GM18502 (cell line): Measurements from ENCODE around the gene CNTN5.

ENCODE experiments used
- ATAC-seq: cut with Tn5 transposase; IDR thresholded peaks from one replicate; pipeline ENCODE4 v1.9.1; 2021; ENCODE audit warnings: mild to moderate bottlenecking; ENCODE audit not compliant: unreplicated experiment, poor library complexity

The CNTN5 gene

GRCh38 chr11:99841885-99842284 is 821.1 kb downstream of the CNTN5 start:
- no peak for ATAC-seq

DNA sequence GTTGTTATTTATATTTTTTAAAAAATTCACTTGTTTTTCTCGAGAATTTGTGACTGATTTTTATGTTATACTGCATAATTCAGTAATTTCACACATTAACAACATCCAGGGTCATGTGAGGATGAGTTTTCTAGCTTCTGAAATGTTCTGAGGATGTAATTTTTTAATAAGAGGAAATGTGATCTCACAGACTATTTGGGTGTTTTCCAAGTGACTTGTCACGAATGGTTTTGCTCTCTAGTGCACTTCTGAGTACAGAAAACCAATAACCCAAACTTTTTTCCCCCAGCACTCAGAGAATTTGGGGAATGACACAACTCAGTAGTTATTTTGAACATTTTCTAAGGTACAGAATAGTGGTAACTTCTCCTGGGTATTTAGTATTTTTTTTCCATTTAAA is 845.2 kb downstream of the CNTN5 start:
- ATAC-seq = no peak

DNA sequence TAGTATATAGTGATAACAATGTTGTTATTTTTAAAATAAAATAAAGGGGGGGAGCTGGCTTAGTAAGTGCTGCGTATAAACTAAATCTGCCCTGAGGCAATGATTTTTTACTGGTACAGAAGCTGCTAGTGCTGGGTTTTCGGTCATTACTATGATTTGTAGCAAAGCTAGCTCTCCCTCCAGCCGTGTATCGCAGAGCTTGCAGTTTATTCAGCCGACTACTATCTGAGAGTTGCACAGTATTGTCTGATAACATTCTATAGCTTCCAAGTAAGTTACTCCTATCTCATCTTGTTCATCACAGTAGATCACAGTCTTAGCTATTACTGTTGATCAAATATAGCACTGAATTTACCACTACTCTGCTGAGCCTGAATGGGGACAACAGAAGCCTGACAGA is 860.9 kb downstream of the CNTN5 start:
- no peak for ATAC-seq

DNA sequence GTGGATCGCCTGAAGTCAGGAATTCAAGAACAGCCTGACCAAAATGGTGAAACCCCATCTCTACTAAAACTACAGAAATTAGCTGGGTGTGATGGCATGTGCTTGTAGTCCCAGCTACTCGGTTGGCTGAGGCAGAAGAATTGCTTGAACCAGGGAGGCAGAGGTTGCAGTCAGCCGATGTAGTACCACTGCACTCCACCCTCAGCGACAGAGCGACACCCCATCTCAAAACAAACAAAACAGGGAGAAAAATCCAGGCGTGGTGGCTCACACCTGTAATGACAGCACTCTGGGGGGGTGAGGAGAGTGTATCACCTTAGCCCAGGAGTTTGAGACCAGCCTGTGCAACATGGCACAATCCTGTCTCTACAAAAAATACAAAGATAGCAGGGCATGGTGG is 864.0 kb downstream of the CNTN5 start:
- no peak for ATAC-seq

- ATAC-seq = no peak
Measured at GRCh38 chr11:99887481-99887880, 866.7 kb downstream of the CNTN5 start.

- ATAC-seq = no peak
Measured at GRCh38 chr11:99893811-99894210, 873.1 kb downstream of the CNTN5 start.

- no peak for ATAC-seq
Measured at GRCh38 chr11:99901175-99901574, 880.4 kb downstream of the CNTN5 start.

DNA sequence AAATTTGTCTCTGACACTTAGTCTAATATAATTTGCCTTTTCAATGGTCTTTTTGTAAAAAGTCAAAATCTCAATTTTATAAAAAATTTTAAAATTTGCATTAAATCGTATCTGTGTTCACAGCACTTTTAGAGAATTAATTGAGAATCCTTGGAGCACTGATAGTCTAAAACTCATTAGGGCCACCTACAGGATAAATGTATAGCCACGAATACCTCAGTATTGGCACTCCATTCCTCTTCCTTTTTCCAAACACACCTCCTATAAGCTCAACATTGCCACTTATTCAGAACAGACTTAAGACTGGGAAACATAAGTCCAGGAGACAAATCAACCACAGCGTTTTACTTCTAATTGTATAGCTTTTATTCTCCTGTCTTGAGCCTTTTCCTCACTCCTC is 890.4 kb downstream of the CNTN5 start:
- ATAC-seq = no peak

DNA sequence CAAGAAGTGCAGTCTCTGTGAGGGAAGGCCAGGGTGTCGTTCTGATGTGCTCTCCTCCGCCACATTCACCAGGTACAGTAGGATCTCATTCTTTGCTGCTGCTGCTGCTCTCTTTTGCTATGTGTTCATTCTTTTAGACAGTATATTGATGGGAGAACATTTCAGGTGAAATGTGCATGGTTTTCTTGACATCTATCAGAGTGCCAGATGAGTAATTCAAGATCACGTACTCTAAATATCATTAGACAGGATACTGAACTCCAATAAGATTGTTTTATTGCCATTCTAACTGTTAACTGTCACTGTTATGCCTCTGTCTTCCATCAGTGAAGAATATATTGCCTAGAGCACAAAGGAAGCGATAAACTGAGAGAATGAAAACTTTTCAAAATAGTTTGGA is 895.3 kb downstream of the CNTN5 start:
- no peak for ATAC-seq

- ATAC-seq = no peak
Measured at GRCh38 chr11:99918761-99919160, 898.0 kb downstream of the CNTN5 start.

- ATAC-seq = no peak
Measured at GRCh38 chr11:99920956-99921355, 900.2 kb downstream of the CNTN5 start.

- no peak for ATAC-seq
Measured at GRCh38 chr11:99925968-99926367, 905.2 kb downstream of the CNTN5 start.

DNA sequence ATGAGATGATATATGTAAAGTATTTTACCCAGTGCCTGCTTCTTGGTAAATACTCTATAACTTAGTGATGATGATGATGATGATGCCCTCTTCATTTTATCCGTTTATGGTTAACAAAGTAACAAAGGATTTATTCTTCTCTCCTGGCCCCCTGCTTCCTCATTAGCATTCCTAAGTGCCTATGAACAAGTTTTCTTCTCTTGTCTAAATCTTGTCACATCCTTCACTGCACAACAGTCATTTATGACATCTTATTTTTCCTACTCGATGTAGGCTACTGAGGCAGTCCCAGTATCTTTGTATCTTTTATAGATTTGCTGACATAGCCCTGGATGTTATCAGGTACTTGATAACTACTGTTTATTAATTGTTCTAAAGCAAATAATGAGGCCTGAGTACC is 911.9 kb downstream of the CNTN5 start:
- no peak for ATAC-seq

DNA sequence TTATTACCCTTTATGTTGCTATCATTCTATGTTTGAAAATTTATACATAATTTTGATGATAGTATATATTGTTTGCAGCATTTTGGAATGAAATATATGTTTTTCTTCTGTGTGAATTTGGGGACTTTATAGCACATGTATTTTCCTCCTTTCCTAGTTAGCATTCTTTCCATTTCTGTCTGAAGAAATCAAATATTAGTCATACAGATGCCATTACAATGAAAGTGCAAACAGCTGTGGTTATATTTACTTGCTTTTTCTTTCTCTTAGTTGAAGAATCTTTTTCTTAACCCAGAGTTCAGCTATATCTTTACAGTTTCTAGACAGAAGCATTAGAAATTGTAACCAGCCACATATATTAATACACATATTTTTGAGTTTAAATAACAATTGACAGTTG is 913.3 kb downstream of the CNTN5 start:
- no peak for ATAC-seq

DNA sequence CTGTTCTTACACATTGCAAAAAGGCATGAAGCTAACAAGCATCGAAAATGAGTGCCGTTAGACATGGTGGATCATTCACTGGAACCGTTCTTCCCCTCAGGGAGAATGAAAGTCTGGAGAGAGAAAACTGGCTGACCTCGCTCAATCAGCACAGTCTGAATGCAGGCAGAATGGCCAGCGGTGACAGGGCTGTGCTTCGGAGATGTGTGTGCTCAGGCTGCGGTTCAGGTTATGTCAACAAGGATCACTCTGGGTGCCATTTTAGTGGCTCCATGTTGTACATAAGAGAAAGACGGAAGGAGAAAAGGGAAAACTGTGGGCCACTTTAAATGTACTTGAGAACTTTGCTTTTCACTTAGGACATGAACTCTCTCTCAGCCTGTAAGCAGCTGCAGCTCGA is 916.6 kb downstream of the CNTN5 start:
- ATAC-seq = no peak

GRCh38 chr11:99952816-99953215 is 932.1 kb downstream of the CNTN5 start:
- no peak for ATAC-seq

DNA sequence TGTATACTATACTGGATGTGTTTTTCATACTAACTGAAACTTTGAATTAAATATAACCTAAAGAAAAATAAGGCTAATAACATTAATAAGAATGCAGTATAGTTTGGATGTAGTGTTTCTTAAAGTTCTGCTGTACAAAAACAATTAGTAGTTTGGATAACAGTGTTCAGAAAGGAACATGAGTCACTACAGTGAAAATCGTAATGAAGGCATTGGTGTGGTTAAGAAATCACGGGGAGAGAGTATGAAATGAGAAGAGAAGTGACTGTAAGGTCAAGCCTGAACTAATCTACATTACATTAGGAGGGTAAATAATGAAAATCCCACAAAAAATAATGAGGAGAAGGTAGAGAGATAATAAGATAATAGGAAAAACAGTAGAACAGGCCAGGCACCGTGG is 939.8 kb downstream of the CNTN5 start:
- no peak for ATAC-seq

DNA sequence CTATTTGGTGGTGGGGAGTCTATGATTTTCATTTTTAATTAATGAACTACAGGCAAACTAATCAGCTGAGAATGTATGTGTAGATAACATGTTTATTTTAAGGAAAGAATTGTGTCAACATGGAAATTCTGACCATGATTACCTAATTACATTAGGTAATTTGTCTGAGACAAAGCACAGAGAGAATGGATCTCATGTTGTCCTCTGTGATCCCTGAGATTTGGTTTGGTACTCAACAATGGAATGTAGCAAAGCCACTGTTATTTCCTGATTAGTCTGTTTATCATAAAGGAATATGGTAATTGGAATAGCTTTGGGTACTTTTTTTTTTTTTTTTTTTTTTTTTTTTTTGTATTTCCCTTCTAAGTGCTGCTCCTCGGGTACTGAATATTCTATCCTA is 947.6 kb downstream of the CNTN5 start:
- no peak for ATAC-seq

GRCh38 chr11:99973993-99974392 is 953.2 kb downstream of the CNTN5 start:
- ATAC-seq = no peak

DNA sequence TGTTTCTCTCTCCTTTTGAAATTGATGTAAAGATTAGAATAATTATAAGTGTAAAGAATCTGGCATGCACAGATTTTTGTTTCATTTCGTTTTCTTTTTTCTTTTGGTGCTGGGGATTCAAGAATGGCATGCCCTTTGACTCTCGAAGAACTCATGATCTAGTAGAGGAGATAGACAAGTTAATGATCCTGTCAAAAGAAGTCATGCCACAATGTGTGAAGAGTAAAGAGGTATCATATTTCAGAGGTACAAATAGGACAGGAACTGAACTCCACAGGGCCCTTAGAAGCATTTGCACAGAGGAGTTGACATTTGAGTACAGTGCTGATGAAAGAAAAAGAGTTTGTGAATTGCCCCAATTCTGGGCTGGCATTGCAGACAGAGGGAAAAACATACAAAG is 958.3 kb downstream of the CNTN5 start:
- ATAC-seq = no peak

DNA sequence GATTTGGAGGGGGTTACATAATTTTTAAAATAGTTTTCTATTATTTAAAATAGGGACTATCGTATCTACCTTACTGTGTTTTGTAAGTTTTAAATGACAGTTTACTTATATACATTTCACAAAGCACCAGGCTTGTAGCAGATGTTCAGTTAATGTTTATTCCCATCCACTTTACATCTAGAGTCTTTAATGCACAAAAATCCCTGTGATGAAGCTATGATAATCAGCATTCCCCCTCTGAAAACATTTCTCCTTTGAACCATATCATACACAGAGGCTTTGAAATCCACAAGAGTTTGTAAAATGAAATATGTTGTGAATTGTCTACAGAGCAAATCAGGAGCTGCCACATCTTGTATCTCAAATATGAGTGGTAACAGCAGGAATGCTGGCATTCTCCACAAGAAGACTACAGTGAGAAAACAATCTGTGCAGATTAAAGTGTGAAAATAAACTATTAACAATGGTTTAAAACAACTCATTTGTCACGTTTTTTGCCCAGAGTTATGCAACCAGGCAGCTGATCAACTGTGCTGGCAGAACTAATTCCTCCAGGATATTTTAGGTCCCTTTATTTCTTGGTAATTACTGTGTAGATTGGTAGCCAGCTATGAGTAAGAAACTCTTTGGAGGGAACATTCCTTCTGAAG is 967.2 kb downstream of the CNTN5 start:
- no peak for ATAC-seq

- ATAC-seq = no peak
Measured at GRCh38 chr11:99988471-99988837, 967.7 kb downstream of the CNTN5 start.

DNA sequence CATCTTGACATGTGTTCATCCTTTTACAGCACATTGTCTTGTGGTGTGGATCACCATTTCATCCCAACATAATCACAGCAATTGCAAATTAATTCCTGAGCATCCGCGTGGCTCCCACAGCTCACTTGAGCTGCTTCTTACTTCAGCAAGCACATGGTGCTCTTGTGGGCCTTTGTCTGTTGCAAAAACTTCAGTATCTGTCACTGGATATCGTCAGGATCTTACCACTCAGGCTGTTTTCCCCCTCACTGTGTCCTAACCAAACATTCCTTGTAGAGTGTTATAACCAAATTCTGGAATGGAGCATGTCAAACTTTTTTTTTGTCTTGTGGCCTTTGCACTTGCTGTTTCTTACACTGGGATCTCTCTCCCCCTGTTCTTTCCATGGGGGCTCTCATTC is 983.2 kb downstream of the CNTN5 start:
- no peak for ATAC-seq
